DMS79 (cell line): ENCODE measurements around the gene S100A7.

Experiments
- DNase-seq: peaks from one replicate; lab custom pipeline; 2025; lab: John Stamatoyannopoulos, UW

The S100A7 gene

GRCh38 chr1:153460551-153460950, at the start of gene S100A7:
TSS of gene S100A7 (minus strand) at chr1:153460651. CDS start at chr1:153459013, 1,638 bp downstream.
- no peak for DNase-seq

GRCh38 chr1:153509729-153510354, 49.4 kb upstream of the S100A7 start:
- DNase-seq: no peak

- no peak for DNase-seq
Measured at GRCh38 chr1:153509036-153509435, 48.6 kb upstream of the S100A7 start.

- DNase-seq: no peak
Measured at GRCh38 chr1:153507926-153508583, 47.6 kb upstream of the S100A7 start.

- no peak for DNase-seq
Measured at GRCh38 chr1:153506831-153507413, 46.5 kb upstream of the S100A7 start.

- no peak for DNase-seq
Measured at GRCh38 chr1:153506386-153506785, 45.9 kb upstream of the S100A7 start.

GRCh38 chr1:153505576-153505975, 45.1 kb upstream of the S100A7 start:
- DNase-seq: no peak

- DNase-seq: no peak
Measured at GRCh38 chr1:153503766-153504165, 43.3 kb upstream of the S100A7 start.

GRCh38 chr1:153498746-153499145, 38.3 kb upstream of the S100A7 start:
- no peak for DNase-seq

- DNase-seq: no peak
Measured at GRCh38 chr1:153495536-153495935, 35.1 kb upstream of the S100A7 start.

- DNase-seq: peak; percentile 19
Measured at GRCh38 chr1:153494976-153495535, 34.6 kb upstream of the S100A7 start.

GRCh38 chr1:153493343-153493960, 33.0 kb upstream of the S100A7 start:
- DNase-seq: no peak

- no peak for DNase-seq
Measured at GRCh38 chr1:153490272-153491051, 30.0 kb upstream of the S100A7 start.

GRCh38 chr1:153488731-153489130, 28.3 kb upstream of the S100A7 start:
- DNase-seq: no peak

GRCh38 chr1:153487707-153488106, 27.3 kb upstream of the S100A7 start:
- DNase-seq: no peak

- peak; percentile 43 for DNase-seq
Measured at GRCh38 chr1:153485863-153486262, 25.4 kb upstream of the S100A7 start.

- peak; percentile 8 for DNase-seq
Measured at GRCh38 chr1:153483776-153484175, 23.3 kb upstream of the S100A7 start.

GRCh38 chr1:153481124-153481523, 20.7 kb upstream of the S100A7 start:
- DNase-seq: no peak

- DNase-seq: no peak
Measured at GRCh38 chr1:153478692-153479618, 18.5 kb upstream of the S100A7 start.

GRCh38 chr1:153478047-153478691, 17.7 kb upstream of the S100A7 start:
- no peak for DNase-seq
